ENCODE measurements around the gene WDR20.
"Not testable (repeated sequence)": the region's sequence is repeated elsewhere in the genome, so short reads cannot be mapped to it uniquely, and the experiment has no call there.

The WDR20 gene

DNA sequence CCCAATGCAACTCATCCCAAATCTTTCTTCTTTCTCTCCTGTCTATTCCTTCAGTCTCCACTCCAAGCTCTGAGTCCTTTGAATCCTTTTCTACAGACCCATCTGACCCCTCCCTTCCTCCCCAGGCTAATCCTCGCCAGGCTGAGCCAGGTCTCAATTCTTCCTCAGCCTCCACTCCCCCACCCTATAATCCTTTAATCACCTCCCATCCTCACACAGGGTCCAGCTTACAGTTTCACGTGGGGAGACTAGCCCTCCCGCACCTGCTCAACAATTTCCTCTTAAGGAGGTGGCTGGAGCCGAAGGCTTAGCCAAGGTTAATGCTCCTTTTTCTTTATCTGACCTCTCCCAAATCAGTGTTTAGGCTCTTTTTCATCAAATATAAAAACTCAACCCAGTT is 101.5 kb downstream of the WDR20 start:
- H3K27ac ChIP-seq: no peak overlapping the region
- TF ChIP-seq, protein P1, sequence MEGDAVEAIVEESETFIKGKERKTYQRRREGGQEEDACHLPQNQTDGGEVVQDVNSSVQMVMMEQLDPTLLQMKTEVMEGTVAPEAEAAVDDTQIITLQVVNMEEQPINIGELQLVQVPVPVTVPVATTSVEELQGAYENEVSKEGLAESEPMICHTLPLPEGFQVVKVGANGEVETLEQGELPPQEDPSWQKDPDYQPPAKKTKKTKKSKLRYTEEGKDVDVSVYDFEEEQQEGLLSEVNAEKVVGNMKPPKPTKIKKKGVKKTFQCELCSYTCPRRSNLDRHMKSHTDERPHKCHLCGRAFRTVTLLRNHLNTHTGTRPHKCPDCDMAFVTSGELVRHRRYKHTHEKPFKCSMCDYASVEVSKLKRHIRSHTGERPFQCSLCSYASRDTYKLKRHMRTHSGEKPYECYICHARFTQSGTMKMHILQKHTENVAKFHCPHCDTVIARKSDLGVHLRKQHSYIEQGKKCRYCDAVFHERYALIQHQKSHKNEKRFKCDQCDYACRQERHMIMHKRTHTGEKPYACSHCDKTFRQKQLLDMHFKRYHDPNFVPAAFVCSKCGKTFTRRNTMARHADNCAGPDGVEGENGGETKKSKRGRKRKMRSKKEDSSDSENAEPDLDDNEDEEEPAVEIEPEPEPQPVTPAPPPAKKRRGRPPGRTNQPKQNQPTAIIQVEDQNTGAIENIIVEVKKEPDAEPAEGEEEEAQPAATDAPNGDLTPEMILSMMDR (IDR thresholded peaks at IDR 0.05): no peak
- no peak for TF ChIP-seq ZFX (IDR thresholded peaks at IDR 0.05; ENCODE audit: borderline replicate concordance)

- H3K27ac ChIP-seq: not testable (repeated sequence)
These were observed 104.1 kb downstream of the WDR20 start for GRCh38 chr14:102243795-102244194.

DNA sequence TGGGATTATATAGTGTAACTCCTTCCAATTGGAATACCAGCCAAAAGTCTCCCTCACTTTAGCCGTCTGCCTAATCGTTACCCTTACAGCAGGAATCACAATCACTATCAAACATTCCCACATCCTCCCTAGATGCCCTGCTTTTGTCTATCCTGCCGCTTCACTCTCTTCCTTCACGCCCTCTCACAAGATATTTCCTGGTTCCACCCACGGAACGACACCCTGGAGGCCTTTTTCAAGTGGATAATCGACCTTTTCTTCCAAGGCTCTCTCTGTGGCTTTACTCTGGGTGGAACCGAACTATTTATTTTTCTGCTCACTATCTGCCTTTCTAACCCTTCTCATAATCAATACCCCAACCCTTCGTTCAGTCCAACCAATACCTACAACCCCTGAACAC is 106.4 kb downstream of the WDR20 start:
- no peak overlapping the region for H3K27ac ChIP-seq
- TF ChIP-seq, protein P1 (IDR thresholded peaks at IDR 0.05): no peak
- TF ChIP-seq ZFX (IDR thresholded peaks at IDR 0.05; ENCODE audit: borderline replicate concordance): no peak

DNA sequence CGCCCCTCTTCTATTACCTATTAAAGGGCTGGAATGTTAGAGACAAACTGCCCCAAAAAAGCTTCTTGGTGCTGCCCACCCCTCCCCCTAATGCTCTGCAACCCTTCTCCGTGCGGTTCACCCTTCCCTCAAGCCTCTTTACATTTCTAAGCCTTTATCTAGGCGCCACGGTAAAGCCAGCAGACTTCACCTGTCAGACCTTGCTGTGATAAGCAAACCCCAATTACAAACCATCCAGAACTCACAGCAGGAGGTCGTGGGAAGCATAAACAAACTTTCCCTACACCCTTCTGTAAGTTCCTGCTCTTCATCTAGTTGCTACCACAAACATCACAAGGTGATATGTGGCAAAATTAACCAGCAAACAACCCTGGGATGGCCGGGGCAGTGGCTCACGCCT is 108.4 kb downstream of the WDR20 start:
- H3K27ac ChIP-seq: no peak overlapping the region

DNA sequence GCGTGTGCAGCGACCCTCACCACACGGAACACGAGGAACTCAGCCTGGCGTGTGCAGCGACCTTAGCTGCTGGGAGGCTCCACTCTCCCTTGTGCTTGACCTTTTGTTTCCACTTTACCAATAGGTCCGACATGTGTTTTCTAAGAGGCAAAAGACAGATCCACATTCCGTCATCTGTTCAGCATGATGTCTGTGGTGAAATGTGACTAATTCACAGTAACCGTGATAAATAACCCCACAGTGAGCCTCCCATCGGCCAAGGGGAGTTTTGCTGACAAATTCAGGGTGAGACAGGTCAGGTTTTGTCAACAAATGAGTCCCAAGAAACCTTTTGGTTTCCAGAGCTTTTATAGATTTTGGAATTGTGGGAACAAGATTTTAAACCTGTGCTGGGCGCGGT is 109.3 kb downstream of the WDR20 start:
- TF ChIP-seq, protein P1 (IDR thresholded peaks at IDR 0.05): no peak
- TF ChIP-seq ZFX (IDR thresholded peaks at IDR 0.05; ENCODE audit: borderline replicate concordance): no peak
- H3K27ac ChIP-seq: no peak overlapping the region

More for the DNA sequence above, 108.4 kb downstream of the WDR20 start:
- TF ChIP-seq, protein P1 (IDR thresholded peaks at IDR 0.05): no peak
- TF ChIP-seq ZFX (IDR thresholded peaks at IDR 0.05; ENCODE audit: borderline replicate concordance): no peak

DNA sequence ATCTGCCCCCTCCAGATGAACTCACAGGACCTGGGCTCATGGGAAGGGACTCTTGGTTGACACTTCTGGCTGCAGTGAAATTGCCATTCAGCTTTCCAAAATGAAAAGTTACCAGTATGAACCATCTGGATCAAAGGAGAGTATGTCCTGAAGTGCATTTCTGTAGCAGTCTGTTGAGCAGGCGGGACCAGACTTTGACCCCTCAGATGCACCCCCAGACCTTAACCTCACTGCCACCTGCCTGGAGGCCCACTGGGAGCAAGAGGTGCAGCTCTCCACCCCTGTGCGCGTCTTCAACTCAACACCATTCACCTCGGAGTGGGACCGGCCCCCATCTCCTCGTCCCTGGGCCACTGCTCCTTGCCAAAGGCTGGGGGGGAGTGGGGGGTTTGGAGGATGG is 110.3 kb downstream of the WDR20 start:
- TF ChIP-seq ZFX (IDR thresholded peaks at IDR 0.05; ENCODE audit: borderline replicate concordance): no peak
- TF ChIP-seq, protein P1 (IDR thresholded peaks at IDR 0.05): no peak
- H3K27ac ChIP-seq: no peak overlapping the region

GRCh38 chr14:102250636-102251035 is 110.9 kb downstream of the WDR20 start:
- TF ChIP-seq ZFX (IDR thresholded peaks at IDR 0.05; ENCODE audit: borderline replicate concordance): no peak
- TF ChIP-seq, protein P1 (IDR thresholded peaks at IDR 0.05): no peak
- H3K27ac ChIP-seq: no peak overlapping the region

DNA sequence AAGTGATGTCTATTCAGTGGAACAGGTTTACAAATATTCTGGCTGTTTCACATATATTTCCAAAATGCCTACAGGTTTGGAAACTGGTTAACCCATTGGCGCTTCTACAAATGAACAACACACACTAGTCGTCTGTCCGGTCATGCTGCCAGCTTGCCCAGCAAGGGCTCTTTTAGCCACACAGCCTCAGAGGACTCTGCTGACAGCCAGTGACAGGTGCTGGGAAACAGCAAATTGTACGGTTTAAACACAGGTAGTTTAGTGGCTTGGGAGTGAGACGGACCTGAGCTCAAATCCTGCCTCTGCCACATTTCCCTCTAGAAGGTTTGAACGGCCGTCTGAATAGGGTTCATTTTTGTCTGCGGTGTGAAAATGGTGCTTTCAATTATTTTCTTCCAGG is 111.5 kb downstream of the WDR20 start:
- TF ChIP-seq ZFX (IDR thresholded peaks at IDR 0.05; ENCODE audit: borderline replicate concordance): no peak
- TF ChIP-seq, protein P1 (IDR thresholded peaks at IDR 0.05): no peak
- no peak overlapping the region for H3K27ac ChIP-seq
